ENCODE results near the gene LAMA3.

The LAMA3 gene

DNA sequence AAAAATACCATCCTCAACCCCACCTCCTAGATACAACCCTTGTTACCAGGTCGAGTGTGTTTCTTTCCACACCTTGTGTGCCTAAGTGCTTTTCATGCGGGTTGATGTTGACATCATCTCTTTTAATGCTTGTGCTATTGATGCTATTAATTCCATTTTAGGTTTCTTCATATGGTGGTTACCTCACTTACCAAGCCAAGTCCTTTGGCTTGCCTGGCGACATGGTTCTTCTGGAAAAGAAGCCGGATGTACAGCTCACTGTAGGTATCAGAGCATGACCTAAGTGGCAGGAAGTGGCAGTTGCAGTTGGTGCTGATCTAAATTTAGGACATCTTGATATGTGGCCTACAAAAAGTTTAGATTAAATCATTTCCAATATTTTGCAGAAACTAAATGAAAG is 175.4 kb downstream of the LAMA3 start:
- Histone ChIP-seq H3K9me3 (ENCODE audit: control insufficient read depth, insufficient read depth, low read depth, low read length) (no peaks in the 10 kb centered on the region), H3K4me3 (ENCODE audit: low read depth, low read length) (no peak overlapping the region), H3K27ac (ENCODE audit: extremely low read depth, low read depth, low read length) (no peak overlapping the region), H3K4me1 (ENCODE audit: control insufficient read depth, insufficient read depth, low read length) (no peaks in the 10 kb centered on the region), H3K36me3 (ENCODE audit: control insufficient read depth in 2 of 2, insufficient read depth in 1 of 2, low read length in 2 of 2) (peaks cover 11 to 37% of the 10 kb centered on the region in 2 experiments)
- ChIA-PET CTCF (interaction anchor here (1.0 kb wide), 1 partner anchor 54 kb away, joined by 3 read pairs; no protein-coding TSS in a partner anchor), POLR2A (no interaction called here)
- no peak for TF ChIP-seq ZNF600 (tag by site-specific recombination; IDR thresholded peaks at IDR 0.05)
- no peak for TF ChIP-seq ZFP37 (tag by site-specific recombination; IDR thresholded peaks at IDR 0.05)
- no peak for TF ChIP-seq ZNF366 (tag by site-specific recombination; conservative IDR thresholded peaks at IDR 0.05)
- TF ChIP-seq, protein P1, sequence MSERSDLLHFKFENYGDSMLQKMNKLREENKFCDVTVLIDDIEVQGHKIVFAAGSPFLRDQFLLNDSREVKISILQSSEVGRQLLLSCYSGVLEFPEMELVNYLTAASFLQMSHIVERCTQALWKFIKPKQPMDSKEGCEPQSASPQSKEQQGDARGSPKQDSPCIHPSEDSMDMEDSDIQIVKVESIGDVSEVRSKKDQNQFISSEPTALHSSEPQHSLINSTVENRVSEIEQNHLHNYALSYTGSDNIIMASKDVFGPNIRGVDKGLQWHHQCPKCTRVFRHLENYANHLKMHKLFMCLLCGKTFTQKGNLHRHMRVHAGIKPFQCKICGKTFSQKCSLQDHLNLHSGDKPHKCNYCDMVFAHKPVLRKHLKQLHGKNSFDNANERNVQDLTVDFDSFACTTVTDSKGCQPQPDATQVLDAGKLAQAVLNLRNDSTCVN (tag by site-specific recombination; optimal IDR thresholded peaks at IDR 0.05), result no peak
- TF ChIP-seq SETDB1 (IDR thresholded peaks at IDR 0.05; ENCODE audit: insufficient read length, low read length), result no peak
- TF ChIP-seq ZNF658 (tag by site-specific recombination; IDR thresholded peaks at IDR 0.05), result no peak
- no peak for TF ChIP-seq KLF7 (tag by site-specific recombination; IDR thresholded peaks at IDR 0.05; ENCODE audit: borderline replicate concordance)
- no peak for TF ChIP-seq ZNF660 (tag by site-specific recombination; IDR thresholded peaks at IDR 0.05)
- TF ChIP-seq, protein P2, sequence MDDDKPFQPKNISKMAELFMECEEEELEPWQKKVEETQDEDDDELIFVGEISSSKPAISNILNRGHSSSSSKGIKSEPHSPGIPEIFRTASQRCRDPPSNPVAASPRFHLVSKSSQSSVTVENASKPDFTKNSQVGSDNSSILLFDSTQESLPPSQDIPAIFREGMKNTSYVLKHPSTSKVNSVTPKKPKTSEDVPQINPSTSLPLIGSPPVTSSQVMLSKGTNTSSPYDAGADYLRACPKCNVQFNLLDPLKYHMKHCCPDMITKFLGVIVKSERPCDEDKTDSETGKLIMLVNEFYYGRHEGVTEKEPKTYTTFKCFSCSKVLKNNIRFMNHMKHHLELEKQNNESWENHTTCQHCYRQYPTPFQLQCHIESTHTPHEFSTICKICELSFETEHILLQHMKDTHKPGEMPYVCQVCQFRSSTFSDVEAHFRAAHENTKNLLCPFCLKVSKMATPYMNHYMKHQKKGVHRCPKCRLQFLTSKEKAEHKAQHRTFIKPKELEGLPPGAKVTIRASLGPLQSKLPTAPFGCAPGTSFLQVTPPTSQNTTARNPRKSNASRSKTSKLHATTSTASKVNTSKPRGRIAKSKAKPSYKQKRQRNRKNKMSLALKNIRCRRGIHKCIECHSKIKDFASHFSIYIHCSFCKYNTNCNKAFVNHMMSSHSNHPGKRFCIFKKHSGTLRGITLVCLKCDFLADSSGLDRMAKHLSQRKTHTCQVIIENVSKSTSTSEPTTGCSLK (tag by site-specific recombination; IDR thresholded peaks at IDR 0.05), result no peak
- TF ChIP-seq, protein P3, sequence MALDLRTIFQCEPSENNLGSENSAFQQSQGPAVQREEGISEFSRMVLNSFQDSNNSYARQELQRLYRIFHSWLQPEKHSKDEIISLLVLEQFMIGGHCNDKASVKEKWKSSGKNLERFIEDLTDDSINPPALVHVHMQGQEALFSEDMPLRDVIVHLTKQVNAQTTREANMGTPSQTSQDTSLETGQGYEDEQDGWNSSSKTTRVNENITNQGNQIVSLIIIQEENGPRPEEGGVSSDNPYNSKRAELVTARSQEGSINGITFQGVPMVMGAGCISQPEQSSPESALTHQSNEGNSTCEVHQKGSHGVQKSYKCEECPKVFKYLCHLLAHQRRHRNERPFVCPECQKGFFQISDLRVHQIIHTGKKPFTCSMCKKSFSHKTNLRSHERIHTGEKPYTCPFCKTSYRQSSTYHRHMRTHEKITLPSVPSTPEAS (tag by site-specific recombination; IDR thresholded peaks at IDR 0.05), result no peak
- no peak for TF ChIP-seq OVOL3 (tag by site-specific recombination; IDR thresholded peaks at IDR 0.05)
- no peak for TF ChIP-seq BCL11B (tag by site-specific recombination; IDR thresholded peaks at IDR 0.05; ENCODE audit: low read depth)
- no peak for TF ChIP-seq ZNF274 (IDR thresholded peaks at IDR 0.05; ENCODE audit: low read length)
- no peak for TF ChIP-seq ZNF274 (tag by site-specific recombination; IDR thresholded peaks at IDR 0.05; ENCODE audit: borderline replicate concordance)
- no peak for TF ChIP-seq ZNF654 (tag by site-specific recombination; IDR thresholded peaks at IDR 0.05; ENCODE audit: low read depth)
- TF ChIP-seq, protein P4, sequence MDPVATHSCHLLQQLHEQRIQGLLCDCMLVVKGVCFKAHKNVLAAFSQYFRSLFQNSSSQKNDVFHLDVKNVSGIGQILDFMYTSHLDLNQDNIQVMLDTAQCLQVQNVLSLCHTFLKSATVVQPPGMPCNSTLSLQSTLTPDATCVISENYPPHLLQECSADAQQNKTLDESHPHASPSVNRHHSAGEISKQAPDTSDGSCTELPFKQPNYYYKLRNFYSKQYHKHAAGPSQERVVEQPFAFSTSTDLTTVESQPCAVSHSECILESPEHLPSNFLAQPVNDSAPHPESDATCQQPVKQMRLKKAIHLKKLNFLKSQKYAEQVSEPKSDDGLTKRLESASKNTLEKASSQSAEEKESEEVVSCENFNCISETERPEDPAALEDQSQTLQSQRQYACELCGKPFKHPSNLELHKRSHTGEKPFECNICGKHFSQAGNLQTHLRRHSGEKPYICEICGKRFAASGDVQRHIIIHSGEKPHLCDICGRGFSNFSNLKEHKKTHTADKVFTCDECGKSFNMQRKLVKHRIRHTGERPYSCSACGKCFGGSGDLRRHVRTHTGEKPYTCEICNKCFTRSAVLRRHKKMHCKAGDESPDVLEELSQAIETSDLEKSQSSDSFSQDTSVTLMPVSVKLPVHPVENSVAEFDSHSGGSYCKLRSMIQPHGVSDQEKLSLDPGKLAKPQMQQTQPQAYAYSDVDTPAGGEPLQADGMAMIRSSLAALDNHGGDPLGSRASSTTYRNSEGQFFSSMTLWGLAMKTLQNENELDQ (tag by site-specific recombination; IDR thresholded peaks at IDR 0.05; ENCODE audit: low read depth), result no peak
- TF ChIP-seq, protein P5, sequence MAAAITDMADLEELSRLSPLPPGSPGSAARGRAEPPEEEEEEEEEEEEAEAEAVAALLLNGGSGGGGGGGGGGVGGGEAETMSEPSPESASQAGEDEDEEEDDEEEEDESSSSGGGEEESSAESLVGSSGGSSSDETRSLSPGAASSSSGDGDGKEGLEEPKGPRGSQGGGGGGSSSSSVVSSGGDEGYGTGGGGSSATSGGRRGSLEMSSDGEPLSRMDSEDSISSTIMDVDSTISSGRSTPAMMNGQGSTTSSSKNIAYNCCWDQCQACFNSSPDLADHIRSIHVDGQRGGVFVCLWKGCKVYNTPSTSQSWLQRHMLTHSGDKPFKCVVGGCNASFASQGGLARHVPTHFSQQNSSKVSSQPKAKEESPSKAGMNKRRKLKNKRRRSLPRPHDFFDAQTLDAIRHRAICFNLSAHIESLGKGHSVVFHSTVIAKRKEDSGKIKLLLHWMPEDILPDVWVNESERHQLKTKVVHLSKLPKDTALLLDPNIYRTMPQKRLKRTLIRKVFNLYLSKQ (tag by site-specific recombination; IDR thresholded peaks at IDR 0.05; ENCODE audit: borderline replicate concordance), result no peak
- no peak for TF ChIP-seq ZNF324 (tag by site-specific recombination; IDR thresholded peaks at IDR 0.05)
- TF ChIP-seq OSR2 (tag by site-specific recombination; IDR thresholded peaks at IDR 0.05), result no peak
- no peak for TF ChIP-seq MZF1 (tag by site-specific recombination; IDR thresholded peaks at IDR 0.05; ENCODE audit: borderline replicate concordance)
- no peak for TF ChIP-seq ZNF169 (tag by site-specific recombination; IDR thresholded peaks at IDR 0.05)
